Superior temporal gyrus (tissue), 1 donor: ENCODE results near the gene MATN1.
"Not testable (repeated sequence)": the region's sequence is repeated elsewhere in the genome, so short reads cannot be mapped to it uniquely, and the experiment has no call there.

ENCODE experiments used
- DNase-seq: peaks from one replicate; pipeline ENCODE4 v3.0.0-alpha.2; 2016; ENCODE audit errors: extremely low spot score

MATN1 gene

GRCh38 chr1:30723331-30723755 lies at the start of gene MATN1:
TSS of gene MATN1 (minus strand) at chr1:30723585. CDS start at chr1:30723551, 34 bp downstream.
- DNase-seq, result no peak

- no peak for DNase-seq
Observed at GRCh38 chr1:30771005-30771404, 47.6 kb upstream of the MATN1 start.

- no peak for DNase-seq
Observed at GRCh38 chr1:30770150-30770549, 46.8 kb upstream of the MATN1 start.

GRCh38 chr1:30768830-30769718 lies 45.7 kb upstream of the MATN1 start:
- no peak for DNase-seq

GRCh38 chr1:30768159-30768829 lies 44.9 kb upstream of the MATN1 start:
- DNase-seq, result no peak

GRCh38 chr1:30766948-30767347 lies 43.6 kb upstream of the MATN1 start:
- not testable (repeated sequence) for DNase-seq

GRCh38 chr1:30765556-30766434 lies 42.4 kb upstream of the MATN1 start:
- DNase-seq, result no peak

- DNase-seq, result no peak
Observed at GRCh38 chr1:30764939-30765555, 41.7 kb upstream of the MATN1 start.

- DNase-seq, result no peak
Observed at GRCh38 chr1:30764396-30764795, 41.0 kb upstream of the MATN1 start.

- DNase-seq, result no peak
Observed at GRCh38 chr1:30763651-30764248, 40.4 kb upstream of the MATN1 start.

- peak; percentile 39 for DNase-seq
Observed at GRCh38 chr1:30762930-30763650, 39.7 kb upstream of the MATN1 start.

- no peak for DNase-seq
Observed at GRCh38 chr1:30762152-30762929, 39.0 kb upstream of the MATN1 start.

- no peak for DNase-seq
Observed at GRCh38 chr1:30761381-30762151, 38.2 kb upstream of the MATN1 start.

- DNase-seq, result no peak
Observed at GRCh38 chr1:30760596-30761324, 37.4 kb upstream of the MATN1 start.

GRCh38 chr1:30759718-30760281 lies 36.4 kb upstream of the MATN1 start:
- DNase-seq, result no peak

- no peak for DNase-seq
Observed at GRCh38 chr1:30758785-30759380, 35.5 kb upstream of the MATN1 start.

GRCh38 chr1:30758121-30758688 lies 34.8 kb upstream of the MATN1 start:
- DNase-seq, result no peak
